D721Med (cell line): ENCODE results near the gene MAP3K8.

ENCODE experiments used
- DNase-seq: peaks from one replicate; pipeline ENCODE4 v3.0.0; 2011; ENCODE audit warnings: low spot score; ENCODE audit not compliant: insufficient read length
- FAIRE-seq: peaks from 2 replicates; lab custom pipeline; 2011; peaks lifted over from hg19 to GRCh38; lab: Jason Lieb, UNC
- TF ChIP-seq, protein P1 (sequence below): IDR thresholded peaks from 2 replicates; pipeline ENCODE4 v1.5.1; 2012; ENCODE audit warnings: mild to moderate bottlenecking, control low read depth; ENCODE audit not compliant: insufficient read depth; ENCODE audit errors: missing control alignments

The MAP3K8 gene

DNA sequence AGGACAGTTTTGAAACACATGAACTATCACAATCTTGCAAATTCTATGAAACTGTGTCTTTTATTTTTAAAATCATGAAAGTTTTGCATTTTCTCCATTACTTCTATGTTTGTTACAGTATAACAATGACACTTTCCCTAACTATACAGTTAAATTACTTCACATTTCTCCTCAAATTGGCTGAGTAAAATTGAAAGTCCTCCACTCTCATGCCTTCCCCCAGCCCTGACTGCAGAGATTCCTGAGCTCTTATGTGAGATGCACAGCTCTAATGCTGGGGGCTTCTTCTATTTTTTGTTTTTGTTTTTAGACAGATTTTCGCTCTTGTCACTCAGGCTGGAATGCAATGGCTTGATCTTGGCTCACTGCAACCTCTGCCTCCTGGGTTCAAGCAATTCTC lies 22.7 kb upstream of the MAP3K8 start:
- TF ChIP-seq, protein P1, sequence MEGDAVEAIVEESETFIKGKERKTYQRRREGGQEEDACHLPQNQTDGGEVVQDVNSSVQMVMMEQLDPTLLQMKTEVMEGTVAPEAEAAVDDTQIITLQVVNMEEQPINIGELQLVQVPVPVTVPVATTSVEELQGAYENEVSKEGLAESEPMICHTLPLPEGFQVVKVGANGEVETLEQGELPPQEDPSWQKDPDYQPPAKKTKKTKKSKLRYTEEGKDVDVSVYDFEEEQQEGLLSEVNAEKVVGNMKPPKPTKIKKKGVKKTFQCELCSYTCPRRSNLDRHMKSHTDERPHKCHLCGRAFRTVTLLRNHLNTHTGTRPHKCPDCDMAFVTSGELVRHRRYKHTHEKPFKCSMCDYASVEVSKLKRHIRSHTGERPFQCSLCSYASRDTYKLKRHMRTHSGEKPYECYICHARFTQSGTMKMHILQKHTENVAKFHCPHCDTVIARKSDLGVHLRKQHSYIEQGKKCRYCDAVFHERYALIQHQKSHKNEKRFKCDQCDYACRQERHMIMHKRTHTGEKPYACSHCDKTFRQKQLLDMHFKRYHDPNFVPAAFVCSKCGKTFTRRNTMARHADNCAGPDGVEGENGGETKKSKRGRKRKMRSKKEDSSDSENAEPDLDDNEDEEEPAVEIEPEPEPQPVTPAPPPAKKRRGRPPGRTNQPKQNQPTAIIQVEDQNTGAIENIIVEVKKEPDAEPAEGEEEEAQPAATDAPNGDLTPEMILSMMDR: no peak
- DNase-seq: no peak
- FAIRE-seq: no peak

DNA sequence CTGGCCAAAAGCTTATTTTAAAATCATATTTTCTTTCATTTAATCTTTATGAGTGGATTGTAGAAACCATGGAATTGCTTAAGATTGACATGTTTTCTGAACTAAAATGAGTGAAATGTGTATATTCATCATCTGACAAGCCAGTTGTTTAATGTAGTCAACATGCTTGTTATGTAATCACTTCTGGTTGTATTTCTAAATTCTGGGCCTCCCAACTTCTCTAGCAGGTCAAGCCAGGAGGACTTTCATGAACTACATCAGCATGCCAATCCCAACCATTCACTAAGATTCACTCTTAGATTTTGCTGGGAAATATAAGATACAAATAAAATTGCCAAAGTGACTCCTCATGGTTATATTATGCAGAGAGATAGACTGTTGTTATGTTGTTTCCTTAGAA lies 21.1 kb upstream of the MAP3K8 start:
- TF ChIP-seq, protein P1: no peak
- DNase-seq (no peak), FAIRE-seq (no peak)

DNA sequence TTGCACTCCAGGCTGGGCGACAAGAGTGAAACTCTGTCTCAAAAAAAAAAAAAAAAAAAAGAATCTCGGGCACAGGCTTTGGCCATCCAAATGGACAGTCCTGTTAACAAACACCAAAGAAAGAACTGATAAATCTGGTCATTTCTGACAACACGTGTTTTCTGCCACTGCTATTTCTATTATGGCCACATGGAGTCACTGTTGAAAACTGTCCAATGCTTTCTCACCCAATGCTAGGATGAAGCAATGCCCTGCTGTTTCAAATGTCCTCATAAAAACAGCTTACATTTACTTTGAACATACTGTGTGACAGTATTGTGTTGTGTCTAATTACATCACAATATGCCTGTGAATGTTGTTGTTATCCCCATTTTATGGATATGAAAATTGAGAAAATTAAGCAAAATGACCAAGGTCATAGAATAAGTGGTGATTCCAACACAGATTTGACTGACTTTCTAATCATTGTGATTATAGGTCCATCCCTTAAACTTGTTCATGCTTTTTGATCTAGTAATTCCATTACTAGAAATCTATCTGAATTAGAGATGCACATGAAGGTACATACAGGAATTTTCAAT lies 19.9 kb upstream of the MAP3K8 start:
- TF ChIP-seq, protein P1: peak; percentile 69
- peak; percentile 97 for FAIRE-seq
- no peak for DNase-seq

- DNase-seq: no peak
- TF ChIP-seq, protein P1: no peak
- no peak for FAIRE-seq
Observed at GRCh38 chr10:30415593-30415992, 18.4 kb upstream of the MAP3K8 start.

DNA sequence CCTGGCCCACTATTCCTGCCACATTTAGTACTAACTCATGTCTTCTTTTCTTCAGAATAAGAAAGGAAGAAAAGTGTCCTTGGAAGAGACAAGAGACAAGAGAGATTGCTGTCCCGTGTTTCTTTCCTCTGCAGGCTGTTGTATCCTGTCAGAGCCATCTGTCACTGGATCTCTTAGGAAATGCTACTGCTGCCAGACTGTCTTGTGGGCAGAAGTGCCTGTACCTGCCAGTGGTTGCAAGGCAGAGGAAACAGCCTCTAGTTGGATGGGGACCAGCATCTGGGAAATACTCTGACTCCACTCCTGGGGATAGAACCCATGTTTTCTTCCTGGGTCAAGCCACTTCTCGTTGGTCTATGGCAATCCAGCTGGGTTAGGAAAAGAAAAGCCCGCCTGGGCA lies 16.7 kb upstream of the MAP3K8 start:
- FAIRE-seq (no peak), DNase-seq (no peak)
- TF ChIP-seq, protein P1: no peak

DNA sequence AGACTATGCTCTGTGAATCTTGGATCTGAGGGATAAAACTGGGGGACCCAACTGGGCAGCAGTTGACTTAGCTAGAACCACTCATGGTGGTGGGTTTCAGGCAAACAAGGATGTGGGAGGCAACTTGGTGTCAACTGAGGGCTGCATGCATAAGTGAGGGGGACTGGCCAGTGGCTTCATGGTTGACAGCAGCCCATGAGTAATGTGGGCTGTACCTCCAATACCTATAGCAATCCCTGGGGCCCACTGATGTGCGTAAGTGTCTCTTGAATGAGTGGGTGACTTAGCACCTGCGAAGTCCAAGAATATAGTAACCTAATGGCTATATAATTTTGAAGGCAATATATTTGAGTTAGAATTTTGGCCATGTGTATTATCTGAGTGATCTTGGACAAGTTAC lies 13.7 kb upstream of the MAP3K8 start:
- TF ChIP-seq, protein P1: no peak
- FAIRE-seq (no peak), DNase-seq (no peak)

GRCh38 chr10:30420766-30421165 lies 13.2 kb upstream of the MAP3K8 start:
- TF ChIP-seq, protein P1: no peak
- FAIRE-seq (no peak), DNase-seq (no peak)
